LoVo (cell line): ENCODE results near the gene FYN.

Experiments
- DNase-seq: peaks from one replicate; pipeline ENCODE4 v3.0.0-alpha.2; 2016; ENCODE audit warnings: low spot score

Gene FYN

DNA sequence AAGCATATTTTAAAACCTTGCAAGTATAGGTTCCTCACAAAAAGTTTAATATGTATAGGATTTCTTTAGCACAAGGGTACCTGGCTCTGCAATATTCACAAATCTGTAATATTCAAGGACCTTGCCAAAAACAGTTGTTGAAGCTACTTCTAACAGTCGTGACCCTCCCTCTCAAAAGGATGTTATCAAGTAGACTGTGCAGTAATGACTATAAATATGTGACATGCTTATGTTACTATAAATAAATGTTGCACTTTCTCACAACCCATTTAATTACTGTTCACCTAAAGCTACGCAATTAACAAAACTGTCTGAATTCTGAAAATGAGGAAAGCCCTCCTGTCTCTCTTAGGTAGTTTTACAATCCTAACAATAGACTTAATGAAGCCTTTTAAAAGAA lies 41.8 kb downstream of the FYN start:
- no peak for DNase-seq

DNA sequence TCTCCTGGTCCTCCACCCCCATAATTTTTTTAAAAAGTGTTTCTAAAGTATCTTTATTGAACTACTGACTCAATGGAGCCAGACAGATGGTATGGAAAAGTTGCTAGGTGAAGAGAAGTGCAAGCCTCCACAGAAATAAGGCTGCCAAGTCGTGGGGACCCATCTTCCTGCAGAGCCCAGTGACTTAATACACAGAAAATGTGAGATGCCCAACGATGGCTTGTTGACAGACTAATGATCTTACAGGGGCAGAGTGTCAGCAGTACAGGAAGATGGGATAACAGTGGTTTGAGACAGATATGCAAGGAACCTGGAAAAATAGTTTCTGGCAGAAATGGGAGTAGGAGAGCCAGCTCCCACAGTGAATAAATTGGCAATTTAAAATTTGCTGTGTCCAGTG lies 43.3 kb downstream of the FYN start:
- no peak for DNase-seq

DNA sequence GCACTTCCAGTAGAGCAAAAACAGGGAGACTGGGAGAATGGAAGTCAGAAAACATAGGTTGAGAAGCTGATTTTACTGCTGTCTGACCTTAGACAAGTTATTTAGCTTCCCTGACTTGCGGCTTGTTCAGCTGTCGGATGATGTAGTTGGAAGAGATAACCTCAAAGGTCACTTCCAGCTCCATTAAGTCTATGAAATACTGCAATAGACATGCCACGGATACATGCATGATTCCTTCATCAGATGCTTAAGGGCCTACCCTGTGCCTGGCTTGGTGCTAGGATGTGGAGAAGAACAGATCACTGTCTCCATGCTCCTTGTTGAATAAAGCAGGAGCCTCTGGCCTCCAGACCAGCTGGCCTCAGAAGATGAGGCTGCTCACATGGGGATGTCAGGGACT lies 43.7 kb downstream of the FYN start:
- no peak for DNase-seq

DNA sequence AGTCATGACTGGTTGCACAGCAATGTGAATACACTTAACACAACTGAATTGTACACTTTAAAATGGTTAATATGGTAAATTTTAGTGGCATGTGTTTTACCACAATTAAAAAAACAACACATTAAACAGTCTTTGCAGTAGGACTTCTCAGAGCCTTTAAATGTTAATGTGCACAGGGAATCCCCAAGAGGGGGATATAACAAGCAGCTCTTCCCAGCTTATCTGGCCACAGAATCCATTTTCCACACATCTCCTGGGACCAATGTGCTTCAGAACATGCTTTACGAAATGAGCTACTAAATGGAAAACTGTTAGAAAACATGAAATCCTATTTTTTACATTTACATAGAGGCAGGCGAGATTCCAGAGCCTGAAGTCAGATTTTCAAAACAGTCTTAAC lies 44.4 kb downstream of the FYN start:
- DNase-seq: no peak

DNA sequence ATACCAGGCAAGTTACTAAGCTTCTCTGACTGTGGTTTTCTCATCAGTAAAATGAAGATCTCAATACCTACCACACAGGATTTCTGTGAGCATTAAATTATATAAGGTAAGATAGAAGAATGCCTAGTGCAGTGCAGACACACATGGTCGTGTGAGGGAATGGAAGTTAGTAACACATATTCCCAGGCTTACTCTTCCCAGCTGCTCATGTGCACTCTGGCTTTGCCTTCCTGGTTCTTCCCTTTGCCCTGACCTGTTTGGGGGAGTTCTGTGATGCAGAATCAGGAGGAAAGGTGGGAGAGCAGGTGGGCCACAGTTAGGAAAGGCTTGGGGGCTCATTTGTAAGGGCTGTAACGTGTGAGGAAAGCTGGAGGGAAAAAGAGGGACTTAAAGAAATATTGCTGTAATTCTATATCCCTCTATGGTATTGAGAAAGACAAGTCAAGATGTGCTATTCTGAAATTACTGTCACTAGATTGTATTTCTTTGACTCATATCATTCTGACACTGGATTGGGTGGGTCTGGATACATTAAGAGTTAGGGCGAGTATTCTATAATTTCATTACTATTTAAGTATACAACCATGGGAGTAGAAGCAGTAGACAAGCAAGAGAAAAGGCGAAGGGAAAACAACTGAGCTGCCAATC lies 47.7 kb downstream of the FYN start:
- DNase-seq: no peak

DNA sequence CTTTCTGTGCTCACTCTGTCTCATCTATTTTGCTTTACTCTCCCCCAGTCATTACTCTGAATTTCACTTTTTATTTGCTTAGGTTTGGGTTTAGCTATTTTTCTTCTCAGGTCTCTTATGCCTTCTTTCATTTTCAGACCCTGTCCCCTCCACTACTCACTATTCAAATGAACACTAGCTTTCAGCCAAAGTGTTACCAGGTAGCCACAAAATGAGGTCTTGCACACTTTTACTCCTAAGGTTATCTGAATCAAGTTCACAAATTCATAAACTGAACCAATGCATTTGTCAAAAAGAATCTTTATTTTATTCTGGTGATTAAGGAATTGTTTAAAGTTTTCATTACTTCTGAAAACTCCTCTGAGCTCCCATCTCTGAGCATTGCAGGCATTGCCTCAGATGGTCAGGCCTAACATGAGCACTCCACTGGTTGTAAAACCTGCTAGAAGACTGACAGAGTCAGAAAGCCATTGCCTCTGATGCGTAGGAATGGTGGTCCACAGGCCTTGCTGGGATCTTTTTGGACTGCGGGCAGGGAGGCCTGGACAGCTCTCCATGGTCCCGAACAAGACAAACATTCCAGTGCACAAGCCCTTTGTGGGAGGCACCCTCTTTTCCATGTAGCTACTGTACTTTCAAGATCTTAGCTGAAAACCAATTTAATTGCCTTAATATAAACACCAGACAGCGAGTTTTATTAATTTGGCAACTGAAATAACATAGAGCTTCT lies 48.5 kb downstream of the FYN start:
- DNase-seq: no peak

DNA sequence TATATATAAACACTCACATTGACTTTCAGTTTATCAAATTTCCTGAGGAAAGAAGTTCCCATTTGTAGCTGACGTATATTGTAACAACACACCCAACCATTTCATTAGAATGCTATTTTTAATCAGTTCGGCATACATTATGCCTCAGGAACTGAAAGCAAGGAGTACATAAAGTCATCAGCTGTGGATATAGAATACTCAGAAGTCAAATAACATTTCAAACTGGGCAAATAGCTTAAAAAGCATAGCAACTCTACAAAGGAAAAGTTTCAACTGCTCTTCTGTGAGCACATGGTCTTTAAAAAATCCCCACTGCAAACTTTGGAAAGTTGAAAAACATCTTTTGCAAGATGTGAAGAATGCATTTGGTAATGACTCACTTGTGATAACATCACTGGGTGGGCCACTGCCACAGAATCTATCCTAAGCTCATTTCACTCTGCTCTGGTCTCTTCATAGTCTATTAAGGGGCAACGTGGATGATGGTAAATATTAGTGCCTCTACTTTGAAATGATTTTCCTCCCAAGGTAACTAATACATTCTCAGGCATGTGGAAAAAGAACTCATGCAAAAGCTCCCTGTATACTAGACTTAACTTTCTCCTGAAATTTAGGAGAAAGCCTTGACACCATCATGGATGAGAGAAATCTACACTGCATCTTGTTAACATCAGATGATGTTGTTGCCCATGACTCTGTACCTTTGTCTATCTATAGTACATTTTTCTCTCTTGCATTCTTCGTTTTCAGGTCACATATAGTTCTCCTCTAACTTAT lies 49.2 kb downstream of the FYN start:
- no peak for DNase-seq

DNA sequence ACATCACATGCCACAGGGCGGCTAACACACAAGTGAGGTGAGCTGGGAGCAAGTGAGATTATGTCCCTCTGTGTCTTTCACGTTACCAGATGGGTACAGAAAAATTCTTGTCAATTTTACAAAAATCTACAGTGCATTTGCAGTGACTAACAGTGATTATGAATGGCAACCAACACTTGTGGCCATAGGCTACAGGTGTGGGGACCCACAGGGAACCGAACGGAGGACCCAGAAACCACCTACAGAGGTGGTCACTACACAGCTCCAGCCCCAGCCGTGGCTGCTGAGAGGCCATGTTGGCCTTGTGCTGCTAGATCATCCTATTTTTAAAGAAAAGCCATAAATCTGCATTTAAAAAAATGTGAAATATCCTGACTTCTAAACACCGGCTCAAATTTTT lies 50.2 kb downstream of the FYN start:
- no peak for DNase-seq

DNA sequence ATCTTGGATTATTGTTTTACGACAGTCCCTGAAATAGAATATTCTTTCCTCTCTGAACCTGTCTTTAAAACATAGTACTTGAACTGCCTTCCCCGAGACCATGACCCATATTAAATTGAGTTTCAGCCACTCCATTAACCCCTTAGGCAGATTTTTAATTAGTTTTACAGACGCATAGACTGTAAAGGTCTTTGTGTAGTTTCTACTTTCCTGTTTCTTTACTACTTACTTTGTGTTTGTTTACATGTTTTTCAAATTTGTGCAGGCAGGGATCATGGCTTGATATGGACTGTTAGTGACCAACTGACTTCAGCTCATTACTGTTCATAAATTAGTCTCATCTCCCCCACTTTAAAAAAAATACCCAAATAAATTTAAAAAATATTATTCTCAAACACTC lies 53.8 kb downstream of the FYN start:
- DNase-seq: no peak

DNA sequence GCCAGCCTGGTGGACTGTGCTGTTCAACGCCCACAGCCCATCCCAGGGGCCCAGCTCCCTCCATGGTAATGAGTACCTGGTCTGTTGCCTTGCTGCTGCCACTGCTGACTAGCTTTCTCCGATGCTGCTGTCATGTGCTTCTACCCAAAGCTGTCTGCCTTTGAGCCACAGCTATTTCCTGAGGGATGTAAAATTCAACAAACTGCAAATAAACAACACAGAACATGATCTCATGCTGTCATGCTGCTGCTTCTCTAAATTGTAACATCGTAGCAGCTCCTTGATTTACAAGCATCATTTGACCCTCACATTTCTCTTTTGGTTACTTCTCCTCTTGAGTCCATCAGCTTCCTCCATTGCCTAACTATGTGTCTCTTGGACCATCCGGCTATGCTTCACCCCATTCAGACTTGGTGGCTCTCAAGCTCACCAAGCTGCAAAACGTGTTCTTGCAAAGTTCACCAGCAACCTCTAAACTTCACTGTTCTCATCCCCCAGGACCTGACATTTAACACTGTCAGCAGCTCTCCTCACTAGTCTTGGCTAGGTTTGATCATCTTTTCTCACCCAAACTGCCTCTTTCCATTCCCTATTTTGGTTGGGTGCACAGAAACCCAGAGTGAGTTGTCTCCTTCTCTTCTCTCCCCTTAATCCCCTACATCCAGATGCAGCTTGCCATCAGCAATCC lies 54.6 kb downstream of the FYN start:
- DNase-seq: no peak

DNA sequence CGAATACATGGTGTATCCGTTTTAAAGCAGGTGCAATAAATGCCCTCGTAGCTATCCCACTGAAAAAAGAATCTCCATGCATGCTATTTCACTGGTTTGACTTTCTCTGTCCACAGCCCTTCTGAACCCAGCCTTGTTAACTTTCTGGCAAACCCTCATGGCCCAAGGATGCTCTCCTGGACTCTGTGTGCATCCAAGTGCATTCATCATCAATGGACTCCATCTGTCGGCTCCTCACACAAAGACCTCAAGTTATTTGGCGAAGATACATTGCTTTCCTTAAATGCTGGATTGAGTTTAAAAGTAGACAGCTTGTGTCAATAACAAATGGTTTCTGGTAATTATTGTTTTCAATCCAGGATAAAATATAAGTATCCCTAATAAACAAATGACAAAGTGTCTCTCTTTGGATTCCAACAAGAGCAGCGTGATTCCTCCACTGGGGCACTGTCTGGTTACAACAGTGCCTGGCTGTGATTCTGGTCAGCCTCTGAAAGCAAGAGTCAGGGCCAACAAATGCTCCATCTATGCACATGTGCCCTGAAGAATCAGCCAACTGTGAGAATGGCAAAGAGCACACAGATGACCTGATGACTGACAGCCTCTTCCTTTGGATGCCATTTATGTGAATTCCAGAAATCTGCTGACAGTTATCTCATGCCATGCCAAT lies 55.7 kb downstream of the FYN start:
- no peak for DNase-seq

DNA sequence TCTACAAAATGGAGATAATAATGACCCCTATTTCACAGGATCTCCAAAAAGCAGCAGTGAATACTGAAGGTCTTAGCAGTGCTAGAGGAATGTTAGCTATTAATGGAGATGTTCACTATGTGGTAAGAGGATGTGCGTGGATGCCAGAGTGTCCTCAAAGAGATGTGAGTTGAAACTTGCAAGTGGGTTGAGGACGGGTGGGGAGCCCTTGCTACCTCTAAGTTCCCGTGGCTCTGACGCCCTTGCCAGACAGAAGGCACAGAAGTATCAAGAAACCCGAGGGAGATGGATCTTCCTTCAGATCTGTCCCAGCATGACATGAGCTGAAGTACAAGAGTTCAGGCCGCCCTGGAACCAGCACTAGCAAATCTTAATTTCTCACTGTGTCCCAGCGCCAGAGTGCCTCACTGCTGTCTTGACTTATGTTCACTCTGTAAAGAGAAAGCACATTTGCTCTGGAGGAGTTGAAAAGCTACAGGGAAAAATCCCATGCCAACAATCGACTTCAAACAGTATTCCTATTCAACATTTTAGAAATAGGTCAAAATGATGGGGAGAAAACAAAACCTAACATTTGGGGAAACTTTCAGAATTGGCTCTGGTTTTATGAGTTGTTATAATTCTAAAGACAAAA lies 59.5 kb downstream of the FYN start:
- DNase-seq: no peak

DNA sequence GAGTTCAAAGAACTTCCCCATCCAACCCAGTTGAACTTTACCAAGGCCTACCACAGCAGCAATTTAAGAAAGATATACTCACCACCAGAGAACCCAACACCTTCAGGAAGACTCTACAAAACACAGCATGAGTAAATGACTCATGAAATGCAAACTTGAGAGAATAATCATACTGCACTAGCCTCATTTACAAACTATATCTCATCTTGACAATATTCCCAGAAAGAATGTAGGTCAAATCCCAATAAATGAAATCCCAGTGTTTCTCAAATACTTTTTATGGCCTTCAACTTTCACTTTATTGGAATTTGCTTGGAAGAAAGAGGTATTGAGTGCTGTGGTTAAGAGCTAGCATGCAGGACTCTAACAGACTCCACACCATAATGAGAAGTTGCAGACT lies 60.0 kb downstream of the FYN start:
- DNase-seq: no peak

DNA sequence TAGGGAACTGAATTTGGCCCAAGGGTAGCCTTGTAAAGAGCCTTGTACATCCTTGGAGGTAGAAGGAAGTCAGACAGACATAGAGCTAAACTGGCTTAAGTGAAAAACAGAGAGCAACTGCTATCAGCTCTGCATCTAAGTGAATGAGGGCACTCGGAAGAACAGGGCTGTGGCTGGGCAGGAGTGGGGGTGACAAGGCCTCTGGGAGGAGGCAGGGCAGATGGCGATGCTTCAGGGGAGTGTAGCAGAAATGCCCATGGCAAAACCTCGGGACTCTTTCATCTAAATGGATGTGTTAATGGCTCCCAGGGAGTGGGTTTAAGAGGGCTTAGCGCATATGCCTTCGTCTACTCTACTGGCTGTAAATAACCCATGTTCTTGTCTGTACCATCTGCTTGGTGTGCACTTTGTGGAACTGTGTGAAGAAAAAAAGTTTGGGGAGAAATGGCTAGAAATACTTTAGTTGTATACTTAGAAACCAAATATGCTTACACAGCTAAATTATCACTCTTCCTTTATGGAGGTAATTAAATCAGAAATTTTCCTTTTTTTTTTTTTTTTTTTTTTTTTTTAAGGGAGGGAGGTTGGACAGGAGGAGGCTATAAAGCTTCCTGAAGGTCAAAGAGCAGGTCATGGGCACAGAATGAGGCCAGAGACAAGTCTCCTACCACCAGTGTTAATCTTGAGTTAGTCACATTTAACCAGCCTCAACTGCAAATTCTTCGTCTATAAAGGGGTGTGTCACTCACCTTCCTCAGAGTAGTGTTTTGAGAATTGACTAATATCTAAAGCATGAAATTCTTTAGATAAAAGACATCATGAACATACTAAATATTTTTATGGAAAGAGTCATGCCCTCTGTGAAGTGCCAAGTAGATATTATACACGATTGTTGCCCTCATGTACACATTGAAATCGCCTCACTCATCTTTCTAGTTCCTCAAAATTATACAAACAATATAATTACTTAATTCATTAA lies 60.9 kb downstream of the FYN start:
- DNase-seq: peak; percentile 38

DNA sequence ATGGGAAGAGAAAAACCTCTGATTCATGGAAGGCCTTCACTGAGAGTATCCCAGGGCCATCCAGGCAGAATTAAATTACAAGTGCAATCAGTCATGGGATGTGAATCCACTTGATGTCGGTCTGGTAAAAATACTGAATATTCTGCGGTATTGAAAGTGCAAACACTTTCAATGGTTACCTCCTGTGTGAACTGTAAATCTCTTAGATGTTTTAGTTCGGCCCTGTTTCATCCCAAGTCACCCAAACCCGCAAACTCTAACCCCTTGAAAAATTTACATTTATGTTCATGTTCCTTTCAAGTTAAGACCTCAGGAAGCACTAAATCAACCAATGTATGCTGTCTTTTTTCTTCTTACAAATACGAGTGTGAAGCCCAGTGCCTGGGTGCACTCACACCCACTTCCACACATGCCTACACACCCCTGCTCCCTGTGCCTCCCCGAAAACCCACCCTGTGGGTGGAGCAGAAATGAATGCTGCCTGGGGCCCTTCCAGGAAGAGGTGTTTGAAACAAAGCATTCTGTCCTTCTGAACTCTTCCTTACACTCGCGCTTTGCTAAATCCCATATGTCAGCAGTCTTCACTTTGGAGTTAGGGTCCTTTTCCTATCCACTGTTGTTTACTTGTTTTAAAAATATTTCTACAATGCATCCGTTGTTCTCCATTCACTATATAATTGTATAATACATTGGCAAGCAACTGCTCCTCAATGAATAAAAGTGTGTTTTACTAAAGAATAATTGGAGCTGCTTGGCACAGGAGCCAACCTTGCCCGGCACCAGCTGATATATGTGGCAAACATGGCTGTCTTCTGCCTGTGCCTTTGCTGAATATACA lies 62.7 kb downstream of the FYN start:
- no peak for DNase-seq

DNA sequence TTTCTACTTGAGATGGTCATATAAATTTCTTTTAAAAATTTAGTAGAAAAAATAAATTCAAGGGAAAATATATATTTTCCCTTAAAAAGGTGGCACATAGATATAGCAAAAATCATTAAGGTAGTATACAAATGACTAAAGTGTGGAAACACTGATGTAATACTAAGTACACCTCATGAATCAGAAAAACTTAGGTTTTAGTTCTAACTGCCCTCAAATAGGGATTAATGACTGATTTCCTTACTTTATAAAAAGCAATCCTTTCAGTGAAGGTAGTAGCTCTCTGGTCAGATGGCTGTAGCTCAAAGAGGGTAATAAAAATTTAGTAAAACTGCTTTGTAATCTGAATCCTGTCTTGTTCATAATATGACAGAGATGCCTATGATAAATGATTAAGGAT lies 63.5 kb downstream of the FYN start:
- DNase-seq: no peak

DNA sequence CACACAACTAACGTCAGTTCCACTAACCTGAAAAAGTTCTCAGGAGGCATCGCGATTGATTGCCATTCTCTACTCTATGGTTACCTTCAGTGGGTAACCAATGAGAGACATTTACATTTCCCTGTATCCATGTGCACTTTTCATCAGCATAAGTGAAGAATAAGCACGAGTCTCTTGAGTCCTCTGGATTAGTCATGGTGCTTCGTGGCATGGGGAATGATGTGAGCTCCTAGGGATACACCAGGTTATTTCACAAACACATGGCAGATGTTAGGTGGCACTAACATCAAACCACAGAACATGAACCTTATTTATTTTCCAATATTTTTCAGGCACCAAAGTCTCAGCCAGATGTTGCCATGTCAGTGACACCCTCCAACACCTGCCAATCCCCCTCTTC lies 64.0 kb downstream of the FYN start:
- no peak for DNase-seq

DNA sequence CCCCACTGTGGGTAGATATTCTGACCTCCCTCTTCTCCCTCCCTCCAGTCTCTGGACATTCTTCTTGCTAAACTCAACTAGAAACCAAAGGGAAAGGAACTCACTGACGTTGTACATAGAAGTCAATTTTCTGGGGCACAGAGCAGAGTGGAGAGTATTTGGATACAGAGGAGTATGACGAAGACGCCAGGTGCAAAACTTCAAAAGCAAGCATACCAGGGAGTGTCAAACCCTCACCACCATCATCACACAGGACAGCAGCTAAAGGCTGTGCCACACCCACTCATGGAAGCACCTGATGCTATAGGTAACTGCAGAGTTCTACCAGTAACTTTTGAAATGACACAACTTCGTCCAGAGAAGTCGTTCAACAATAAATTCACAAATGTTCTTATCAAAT lies 64.8 kb downstream of the FYN start:
- DNase-seq: no peak
